ENCODE data around the gene ISCA1. TPM values are rescaled to one million over a fixed set of nuclear protein-coding genes. Genes with fewer than 3 reads are reported as not detected.
A peak's percentile ranks its signal among the peaks of the same experiment; 100 is the strongest.
"Not testable (repeated sequence)": the region's sequence is repeated elsewhere in the genome, so short reads cannot be mapped to it uniquely, and the experiment has no call there.

Gene ISCA1
- total and polyA plus RNA-seq, 5 donors from 2014 or later: 60.2 to 91.7 (median 64.1) TPM

DNA sequence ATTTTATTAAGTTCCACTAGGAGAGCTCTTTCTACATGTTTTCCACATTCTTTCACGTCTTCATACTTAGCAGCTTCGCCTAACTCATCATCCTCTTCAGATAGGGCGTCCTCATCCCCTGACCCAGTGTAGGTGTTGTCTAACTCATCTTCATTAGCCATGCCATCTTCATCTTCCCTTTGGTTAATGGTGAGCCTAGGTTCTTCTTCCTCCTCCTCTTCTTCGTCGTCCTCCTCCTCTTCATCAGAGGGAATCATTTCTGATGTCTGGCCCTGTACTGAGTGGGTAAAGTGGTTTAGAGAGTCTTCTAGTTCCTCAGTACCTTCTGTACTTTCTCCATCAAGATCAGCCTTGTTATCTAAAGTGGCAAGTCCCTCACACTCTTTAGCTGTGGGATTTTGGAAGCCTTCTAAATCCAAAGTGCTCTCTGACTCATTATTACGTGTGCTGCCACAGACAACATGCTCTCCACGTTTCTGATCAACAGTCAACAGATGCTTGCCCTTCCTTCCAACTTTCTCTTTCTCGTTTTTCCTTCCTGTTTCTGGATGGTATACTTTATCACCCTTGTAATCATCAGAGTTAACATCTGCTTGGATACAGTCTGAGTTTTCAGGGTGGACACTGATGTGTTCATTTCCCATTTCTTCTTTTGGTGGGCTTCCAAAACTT is 40.8 kb upstream of the ISCA1 start:
- no peak for DNase-seq
- Histone ChIP-seq H3K36me3 (ENCODE audit: control insufficient read depth, insufficient read depth, low read length) (peaks cover 97% of the 10 kb centered on the region), H3K4me3 (ENCODE audit: low read depth, low read length) (no peak overlapping the region), H3K9me3 (ENCODE audit: control insufficient read depth in 2 of 2, low read length in 2 of 2) (no peaks in the 10 kb centered on the region), H3K4me1 (ENCODE audit: control insufficient read depth, insufficient read depth, low read length, poor library complexity, severe bottlenecking) (no peaks in the 10 kb centered on the region), H3K27me3 (ENCODE audit: control insufficient read depth, insufficient read depth, low read length) (no peaks in the 10 kb centered on the region), H3K27ac (ENCODE audit: insufficient read depth, low read length, poor library complexity, severe bottlenecking) (no peak overlapping the region)
- Mint-ChIP-seq H3K27ac (peak overlapping the region in 2 of 3 donors; percentile 2 to 54), H3K4me1 (peaks cover 0 to 17% (median 6%) of the 10 kb centered on the region in 4 donors), H3K4me3 (no peak overlapping the region), H3K9me3 (no peaks in the 10 kb centered on the region), H3K36me3 (peaks cover 63% of the 10 kb centered on the region), H3K27me3 (no peaks in the 10 kb centered on the region)
- ATAC-seq (ENCODE audit: low read depth in 2 of 2): no peak

DNA sequence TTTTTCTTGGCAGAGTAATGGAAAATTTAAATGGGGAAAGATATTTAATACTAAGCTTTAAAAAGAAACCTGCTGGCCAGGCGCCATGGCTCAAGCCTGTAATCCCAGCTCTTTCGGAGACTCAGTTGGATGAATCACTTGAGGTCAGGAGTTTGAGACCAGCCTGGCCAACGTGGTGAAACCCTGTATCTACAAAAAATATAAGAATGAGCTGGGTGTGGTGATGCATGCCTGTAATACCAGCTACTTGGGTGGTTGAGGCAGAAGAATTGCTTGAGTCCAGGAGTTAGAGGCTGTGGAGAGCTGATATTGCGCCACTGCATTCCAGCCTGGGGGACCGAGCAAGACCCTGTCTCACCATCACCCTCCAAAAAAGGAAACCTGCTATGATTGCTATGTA is 39.0 kb upstream of the ISCA1 start:
- no peaks in the 10 kb centered on the region for H3K4me1 ChIP-seq (ENCODE audit: control insufficient read depth, insufficient read depth, low read length, poor library complexity, severe bottlenecking)
- Mint-ChIP-seq H3K4me1 (peaks cover 0 to 12% (median 5%) of the 10 kb centered on the region in 4 donors), H3K36me3 (peaks cover 55% of the 10 kb centered on the region), H3K27me3 (no peaks in the 10 kb centered on the region), H3K9me3 (no peaks in the 10 kb centered on the region), H3K27ac (no peak overlapping the region), H3K4me3 (no peak overlapping the region)
- ATAC-seq (ENCODE audit: low read depth in 2 of 2): no peak
- no peak overlapping the region for H3K4me3 ChIP-seq (ENCODE audit: low read depth, low read length)
- H3K9me3 ChIP-seq (ENCODE audit: control insufficient read depth in 2 of 2, low read length in 2 of 2): no peaks in the 10 kb centered on the region
- no peaks in the 10 kb centered on the region for H3K27me3 ChIP-seq (ENCODE audit: control insufficient read depth, insufficient read depth, low read length)
- DNase-seq: no peak
- H3K36me3 ChIP-seq (ENCODE audit: control insufficient read depth, insufficient read depth, low read length): peaks cover 97% of the 10 kb centered on the region
- no peak overlapping the region for H3K27ac ChIP-seq (ENCODE audit: insufficient read depth, low read length, poor library complexity, severe bottlenecking)

DNA sequence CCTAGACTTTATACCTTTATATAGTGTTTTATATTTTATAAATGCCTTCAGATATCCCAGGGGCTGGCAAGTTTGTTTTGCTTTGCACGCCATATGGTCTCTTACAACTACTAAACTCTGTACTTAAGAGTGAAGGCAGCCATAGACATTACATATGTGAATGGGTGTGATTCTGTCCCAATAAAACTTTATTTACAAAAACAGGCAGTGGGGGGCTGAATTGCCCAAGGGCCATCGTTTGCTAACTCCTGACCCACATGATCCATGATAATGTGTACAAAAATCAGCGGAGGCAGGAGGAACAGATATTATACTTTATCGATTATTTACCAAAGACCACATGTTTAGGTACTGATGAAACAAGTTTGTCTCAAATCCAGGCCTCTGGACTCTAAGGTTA is 35.8 kb upstream of the ISCA1 start:
- H3K27me3 Mint-ChIP-seq: no peaks in the 10 kb centered on the region
- H3K4me3 ChIP-seq (ENCODE audit: low read depth, low read length): no peak overlapping the region
- H3K4me1 ChIP-seq (ENCODE audit: control insufficient read depth, insufficient read depth, low read length, poor library complexity, severe bottlenecking): no peaks in the 10 kb centered on the region
- ATAC-seq (ENCODE audit: low read depth in 2 of 2) (no peak), DNase-seq (no peak)
- no peaks in the 10 kb centered on the region for H3K9me3 ChIP-seq (ENCODE audit: control insufficient read depth in 2 of 2, low read length in 2 of 2)
- H3K4me1 Mint-ChIP-seq: peaks cover 0 to 9% (median 2%) of the 10 kb centered on the region in 4 donors
- no peak overlapping the region for H3K27ac ChIP-seq (ENCODE audit: insufficient read depth, low read length, poor library complexity, severe bottlenecking)
- H3K36me3 ChIP-seq (ENCODE audit: control insufficient read depth, insufficient read depth, low read length): peaks cover 97% of the 10 kb centered on the region
- no peak overlapping the region for H3K4me3 Mint-ChIP-seq
- H3K9me3 Mint-ChIP-seq: peaks cover 0 to 1% (median 0%) of the 10 kb centered on the region in 7 donors
- H3K27me3 ChIP-seq (ENCODE audit: control insufficient read depth, insufficient read depth, low read length): no peaks in the 10 kb centered on the region
- no peak overlapping the region for H3K27ac Mint-ChIP-seq
- H3K36me3 Mint-ChIP-seq: peaks cover 54% of the 10 kb centered on the region

DNA sequence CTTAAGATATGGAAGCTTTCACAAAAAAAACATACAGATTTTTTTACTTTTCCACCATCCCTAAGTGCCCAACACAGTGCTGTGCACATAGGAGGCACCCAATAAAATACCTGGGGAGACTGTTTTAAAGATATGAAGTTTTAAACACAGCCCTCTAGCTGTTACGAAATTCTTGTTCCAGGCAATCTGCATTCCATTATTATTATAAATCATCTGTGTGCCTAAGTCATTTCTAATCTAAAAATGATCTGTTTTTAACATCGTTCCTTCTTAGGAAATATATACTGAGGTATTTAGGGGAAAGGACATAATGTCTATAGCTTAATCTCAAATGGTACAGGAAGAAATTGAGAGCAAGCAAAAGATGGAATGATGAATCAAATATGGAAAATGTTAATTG is 32.7 kb upstream of the ISCA1 start:
- Mint-ChIP-seq H3K27me3 (no peaks in the 10 kb centered on the region), H3K36me3 (peaks cover 62% of the 10 kb centered on the region), H3K27ac (no peak overlapping the region), H3K4me1 (peaks cover 0 to 5% (median under 1%) of the 10 kb centered on the region in 4 donors), H3K9me3 (peaks cover 0 to 2% (median 0%) of the 10 kb centered on the region in 7 donors), H3K4me3 (no peak overlapping the region)
- ATAC-seq (ENCODE audit: low read depth in 2 of 2) (no peak), DNase-seq (no peak)
- Histone ChIP-seq H3K27me3 (ENCODE audit: control insufficient read depth, insufficient read depth, low read length) (no peaks in the 10 kb centered on the region), H3K9me3 (ENCODE audit: control insufficient read depth in 2 of 2, low read length in 2 of 2) (no peaks in the 10 kb centered on the region), H3K36me3 (ENCODE audit: control insufficient read depth, insufficient read depth, low read length) (peaks cover 82% of the 10 kb centered on the region), H3K4me1 (ENCODE audit: control insufficient read depth, insufficient read depth, low read length, poor library complexity, severe bottlenecking) (no peaks in the 10 kb centered on the region), H3K4me3 (ENCODE audit: low read depth, low read length) (no peak overlapping the region), H3K27ac (ENCODE audit: insufficient read depth, low read length, poor library complexity, severe bottlenecking) (no peak overlapping the region)

DNA sequence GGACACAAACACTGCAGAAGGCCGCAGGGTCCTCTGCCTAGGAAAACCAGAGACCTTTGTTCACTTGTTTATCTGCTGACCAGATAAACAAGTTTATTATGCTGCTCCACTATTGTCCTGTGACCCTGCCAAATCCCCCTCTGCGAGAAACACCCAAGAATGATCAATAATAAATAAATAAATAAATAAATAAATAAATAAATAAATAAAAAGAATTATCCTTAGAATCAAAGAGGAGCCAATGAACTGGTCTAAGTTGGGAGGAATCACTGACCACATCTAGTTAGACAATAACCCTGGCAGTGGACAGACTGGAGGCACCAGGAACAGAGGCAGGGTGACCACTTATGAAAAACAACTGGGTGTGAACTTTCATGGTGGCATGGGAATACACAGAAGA is 30.6 kb upstream of the ISCA1 start:
- H3K27ac Mint-ChIP-seq; H3K27me3 ChIP-seq (ENCODE audit: control insufficient read depth, insufficient read depth, low read length); H3K4me3 Mint-ChIP-seq; H3K4me1 Mint-ChIP-seq; DNase-seq; H3K4me3 ChIP-seq (ENCODE audit: low read depth, low read length); ATAC-seq (ENCODE audit: low read depth in 2 of 2); H3K27ac ChIP-seq (ENCODE audit: insufficient read depth, low read length, poor library complexity, severe bottlenecking); H3K4me1 ChIP-seq (ENCODE audit: control insufficient read depth, insufficient read depth, low read length, poor library complexity, severe bottlenecking); H3K9me3 Mint-ChIP-seq; H3K9me3 ChIP-seq (ENCODE audit: control insufficient read depth in 2 of 2, low read length in 2 of 2); H3K27me3 Mint-ChIP-seq: not testable (repeated sequence)
- peaks cover 65% of the 10 kb centered on the region for H3K36me3 Mint-ChIP-seq
- peaks cover 83% of the 10 kb centered on the region for H3K36me3 ChIP-seq (ENCODE audit: control insufficient read depth, insufficient read depth, low read length)

DNA sequence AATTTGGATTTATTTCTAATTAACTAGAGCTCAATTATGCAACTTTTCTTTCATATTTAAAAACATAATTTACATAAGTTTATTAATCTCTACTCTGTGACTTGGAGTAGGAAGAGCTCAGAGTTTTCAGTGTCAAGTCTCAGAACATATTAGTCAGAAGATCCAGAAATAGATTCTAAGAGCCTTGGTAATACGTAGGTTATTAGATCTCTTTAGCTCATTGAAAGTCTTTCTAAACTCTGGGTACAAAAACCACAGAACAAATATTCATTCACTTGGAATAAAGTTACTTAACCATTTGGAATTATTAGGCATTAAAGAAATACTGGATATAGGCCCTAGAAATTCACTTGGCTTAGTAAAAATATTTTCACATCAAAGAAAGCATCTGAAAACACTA is 26.3 kb upstream of the ISCA1 start:
- peaks cover 10% of the 10 kb centered on the region for H3K4me1 ChIP-seq (ENCODE audit: control insufficient read depth, insufficient read depth, low read length, poor library complexity, severe bottlenecking)
- Mint-ChIP-seq H3K9me3 (peaks cover 0 to 2% (median 0%) of the 10 kb centered on the region in 7 donors), H3K4me1 (peaks cover 8 to 17% (median 9%) of the 10 kb centered on the region in 4 donors), H3K36me3 (peaks cover 56% of the 10 kb centered on the region), H3K4me3 (no peak overlapping the region), H3K27me3 (no peaks in the 10 kb centered on the region), H3K27ac (no peak overlapping the region)
- DNase-seq (no peak), ATAC-seq (ENCODE audit: low read depth in 2 of 2) (no peak)
- H3K4me3 ChIP-seq (ENCODE audit: low read depth, low read length): no peak overlapping the region
- H3K9me3 ChIP-seq (ENCODE audit: control insufficient read depth in 2 of 2, low read length in 2 of 2): no peaks in the 10 kb centered on the region
- H3K36me3 ChIP-seq (ENCODE audit: control insufficient read depth, insufficient read depth, low read length): peaks cover 82% of the 10 kb centered on the region
- H3K27me3 ChIP-seq (ENCODE audit: control insufficient read depth, insufficient read depth, low read length): no peaks in the 10 kb centered on the region
- no peak overlapping the region for H3K27ac ChIP-seq (ENCODE audit: insufficient read depth, low read length, poor library complexity, severe bottlenecking)

DNA sequence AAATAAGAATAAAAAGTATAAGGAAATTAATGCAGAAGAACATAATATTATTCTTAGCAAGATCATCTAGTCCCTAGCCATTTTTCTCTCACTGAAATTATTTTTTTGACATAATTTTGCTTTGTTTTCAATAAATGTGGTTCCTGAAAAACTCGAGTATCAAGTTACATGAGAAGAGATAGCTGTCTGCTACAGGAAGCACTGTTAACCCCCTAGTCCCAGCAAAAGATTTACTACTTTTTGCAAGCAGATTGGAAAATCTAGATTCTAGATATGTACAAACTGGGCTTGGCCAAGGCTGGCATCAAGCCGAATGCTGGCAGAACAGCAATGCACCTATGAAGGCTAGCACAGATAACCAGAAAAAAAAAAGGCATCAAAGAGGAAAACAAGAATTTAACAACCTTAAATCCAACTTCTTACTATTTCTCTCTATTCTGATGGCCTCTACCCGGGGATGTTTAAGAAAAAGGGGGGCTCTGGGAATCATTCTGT is 21.9 kb upstream of the ISCA1 start:
- no peak for DNase-seq
- Histone ChIP-seq H3K27ac (ENCODE audit: insufficient read depth, low read length, poor library complexity, severe bottlenecking) (peak overlapping the region; percentile 39), H3K4me3 (ENCODE audit: low read depth, low read length) (no peak overlapping the region), H3K27me3 (ENCODE audit: control insufficient read depth, insufficient read depth, low read length) (no peaks in the 10 kb centered on the region), H3K36me3 (ENCODE audit: control insufficient read depth, insufficient read depth, low read length) (peaks cover 95% of the 10 kb centered on the region), H3K4me1 (ENCODE audit: control insufficient read depth, insufficient read depth, low read length, poor library complexity, severe bottlenecking) (peaks cover 16% of the 10 kb centered on the region), H3K9me3 (ENCODE audit: control insufficient read depth in 2 of 2, low read length in 2 of 2) (no peaks in the 10 kb centered on the region)
- Mint-ChIP-seq H3K36me3 (peaks cover 54% of the 10 kb centered on the region), H3K4me3 (no peak overlapping the region), H3K4me1 (peaks cover 15 to 26% (median 21%) of the 10 kb centered on the region in 4 donors), H3K9me3 (no peaks in the 10 kb centered on the region), H3K27ac (peak overlapping the region; percentile 60 to 79 (median 77)), H3K27me3 (no peaks in the 10 kb centered on the region)
- no peak for ATAC-seq (ENCODE audit: low read depth in 2 of 2)

Measured in CD4-positive, CD25-positive, alpha-beta regulatory T cell (primary cell).